ENCODE results near the gene CLEC20A. TPM values are rescaled to one million over a fixed set of nuclear protein-coding genes. Genes with fewer than 3 reads are reported as not detected.

CLEC20A gene
- total RNA-seq, 1 experiment from 2014 or later = not detected

DNA sequence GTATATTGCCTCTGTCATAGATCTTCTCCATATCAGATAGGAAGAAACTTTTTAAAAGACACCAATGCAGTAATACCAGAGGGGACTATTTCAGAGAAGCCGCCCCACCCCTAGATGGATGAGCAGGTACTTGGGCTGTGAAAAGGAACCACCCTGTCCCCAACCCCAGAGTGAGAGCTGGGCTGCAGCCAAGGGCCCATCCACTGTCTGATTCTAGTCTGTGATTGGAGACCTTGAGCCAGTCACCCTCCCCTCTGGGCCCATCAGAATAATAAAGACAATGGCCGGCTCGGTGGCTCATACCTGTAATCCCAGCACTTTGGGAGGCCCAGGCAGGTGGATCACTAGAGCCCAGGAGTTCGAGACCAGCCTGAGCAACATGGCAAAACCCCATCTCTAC, 5.0 kb downstream of the CLEC20A start:
- Histone ChIP-seq H3K4me1 (replicated peaks; ENCODE audit: insufficient read depth) (no peaks in the 10 kb centered on the region), H3K27me3 (ENCODE audit: insufficient read depth, low read depth) (no peaks in the 10 kb centered on the region), H3K9me3 (ENCODE audit: insufficient read depth, low read depth) (no peaks in the 10 kb centered on the region), H4K20me1 (ENCODE audit: insufficient read depth) (no peaks in the 10 kb centered on the region), H3K79me2 (ENCODE audit: low read depth) (no peaks in the 10 kb centered on the region), H2AFZ (no peak overlapping the region), H3K4me3 (no peak overlapping the region), H3K4me2 (no peak overlapping the region), H3K9me2 (ENCODE audit: insufficient read depth) (no peaks in the 10 kb centered on the region), H3K36me3 (ENCODE audit: low read depth) (no peaks in the 10 kb centered on the region), H3F3A (ENCODE audit: insufficient read depth, low read depth) (no peaks in the 10 kb centered on the region), H3K27ac (no peak overlapping the region)
- intact Hi-C loops (cut with micrococcal nuclease; ENCODE audit: unreplicated experiment) = no loop called here
- no TSS peak for BruUV-seq (replicated peaks)
- POLR2A ChIA-PET (ENCODE audit: unreplicated experiment) = no interaction called here
- TF ChIP-seq, protein P1, sequence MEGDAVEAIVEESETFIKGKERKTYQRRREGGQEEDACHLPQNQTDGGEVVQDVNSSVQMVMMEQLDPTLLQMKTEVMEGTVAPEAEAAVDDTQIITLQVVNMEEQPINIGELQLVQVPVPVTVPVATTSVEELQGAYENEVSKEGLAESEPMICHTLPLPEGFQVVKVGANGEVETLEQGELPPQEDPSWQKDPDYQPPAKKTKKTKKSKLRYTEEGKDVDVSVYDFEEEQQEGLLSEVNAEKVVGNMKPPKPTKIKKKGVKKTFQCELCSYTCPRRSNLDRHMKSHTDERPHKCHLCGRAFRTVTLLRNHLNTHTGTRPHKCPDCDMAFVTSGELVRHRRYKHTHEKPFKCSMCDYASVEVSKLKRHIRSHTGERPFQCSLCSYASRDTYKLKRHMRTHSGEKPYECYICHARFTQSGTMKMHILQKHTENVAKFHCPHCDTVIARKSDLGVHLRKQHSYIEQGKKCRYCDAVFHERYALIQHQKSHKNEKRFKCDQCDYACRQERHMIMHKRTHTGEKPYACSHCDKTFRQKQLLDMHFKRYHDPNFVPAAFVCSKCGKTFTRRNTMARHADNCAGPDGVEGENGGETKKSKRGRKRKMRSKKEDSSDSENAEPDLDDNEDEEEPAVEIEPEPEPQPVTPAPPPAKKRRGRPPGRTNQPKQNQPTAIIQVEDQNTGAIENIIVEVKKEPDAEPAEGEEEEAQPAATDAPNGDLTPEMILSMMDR (conservative IDR thresholded peaks at IDR 0.05) = no peak
- no peak for TF ChIP-seq EZH2 (IDR thresholded peaks at IDR 0.05; ENCODE audit: low read depth)
- CTCF ChIA-PET = no interaction called here
- no peak for DNase-seq

GRCh38 chr1:178490967-178491366, 5.8 kb downstream of the CLEC20A start:
- H2AFZ ChIP-seq = no peak overlapping the region
- H3K4me1 ChIP-seq (replicated peaks; ENCODE audit: insufficient read depth) = no peaks in the 10 kb centered on the region
- H3K4me2 ChIP-seq = no peak overlapping the region
- H3K36me3 ChIP-seq (ENCODE audit: low read depth) = no peaks in the 10 kb centered on the region
- H3F3A ChIP-seq (ENCODE audit: insufficient read depth, low read depth) = no peaks in the 10 kb centered on the region
- POLR2A ChIA-PET (ENCODE audit: unreplicated experiment) = no interaction called here
- no peak for DNase-seq
- CTCF ChIA-PET = no interaction called here
- no peaks in the 10 kb centered on the region for H3K27me3 ChIP-seq (ENCODE audit: insufficient read depth, low read depth)
- H3K4me3 ChIP-seq = no peak overlapping the region
- BruUV-seq (replicated peaks) = no TSS peak
- H3K27ac ChIP-seq = no peak overlapping the region
- TF ChIP-seq, protein P1 (conservative IDR thresholded peaks at IDR 0.05) = no peak
- TF ChIP-seq EZH2 (IDR thresholded peaks at IDR 0.05; ENCODE audit: low read depth) = no peak
- H3K79me2 ChIP-seq (ENCODE audit: low read depth) = no peaks in the 10 kb centered on the region
- intact Hi-C loops (cut with micrococcal nuclease; ENCODE audit: unreplicated experiment) = no loop called here
- no peaks in the 10 kb centered on the region for H4K20me1 ChIP-seq (ENCODE audit: insufficient read depth)
- no peaks in the 10 kb centered on the region for H3K9me3 ChIP-seq (ENCODE audit: insufficient read depth, low read depth)
- H3K9me2 ChIP-seq (ENCODE audit: insufficient read depth) = no peaks in the 10 kb centered on the region

GRCh38 chr1:178490136-178490535, 6.6 kb downstream of the CLEC20A start:
- H2AFZ ChIP-seq = no peak overlapping the region
- no peaks in the 10 kb centered on the region for H3F3A ChIP-seq (ENCODE audit: insufficient read depth, low read depth)
- TF ChIP-seq EZH2 (IDR thresholded peaks at IDR 0.05; ENCODE audit: low read depth) = no peak
- TF ChIP-seq, protein P1 (conservative IDR thresholded peaks at IDR 0.05) = no peak
- H3K9me2 ChIP-seq (ENCODE audit: insufficient read depth) = no peaks in the 10 kb centered on the region
- H4K20me1 ChIP-seq (ENCODE audit: insufficient read depth) = no peaks in the 10 kb centered on the region
- no peaks in the 10 kb centered on the region for H3K4me1 ChIP-seq (replicated peaks; ENCODE audit: insufficient read depth)
- H3K79me2 ChIP-seq (ENCODE audit: low read depth) = no peaks in the 10 kb centered on the region
- H3K4me2 ChIP-seq = no peak overlapping the region
- BruUV-seq (replicated peaks) = no TSS peak
- no peak overlapping the region for H3K27ac ChIP-seq
- no peaks in the 10 kb centered on the region for H3K27me3 ChIP-seq (ENCODE audit: insufficient read depth, low read depth)
- intact Hi-C loops (cut with micrococcal nuclease; ENCODE audit: unreplicated experiment) = no loop called here
- POLR2A ChIA-PET (ENCODE audit: unreplicated experiment) = no interaction called here
- no peak overlapping the region for H3K4me3 ChIP-seq
- CTCF ChIA-PET = no interaction called here
- no peaks in the 10 kb centered on the region for H3K36me3 ChIP-seq (ENCODE audit: low read depth)
- DNase-seq = no peak
- no peaks in the 10 kb centered on the region for H3K9me3 ChIP-seq (ENCODE audit: insufficient read depth, low read depth)
